Motor neuron (in vitro differentiated cells): ENCODE data around the gene UBE2E2. TPM values are rescaled to one million over a fixed set of nuclear protein-coding genes. Genes with fewer than 3 reads are reported as not detected.
A peak's percentile ranks its signal among the peaks of the same experiment; 100 is the strongest.

Source experiments
- ATAC-seq, 8 experiments: fragments of 200-7000 bp; cut with Tn5 transposase; replicated peaks in 6 of 8; 2 replicates each; pipeline ENCODE4 v1.8.0; 2021; ENCODE audit warnings: mild to moderate bottlenecking in 8 of 8, moderate library complexity in 8 of 8
- H3K27ac ChIP-seq, 2 donors: fragments of 250-450 bp; sonication (Bioruptor Pico); 2 replicates each; pipeline ENCODE4 v1.9.0; 2021; ENCODE audit warnings: antibody characterized with exemption in 2 of 2, mild to moderate bottlenecking in 2 of 2, moderate library complexity in 1 of 2
- H3K4me1 ChIP-seq, 2 donors: fragments of 250-450 bp; sonication (Bioruptor Pico); replicated peaks in 1 of 2; 2 replicates each; pipeline ENCODE4 v1.6.1; 2021; ENCODE audit warnings: antibody characterized with exemption in 2 of 2, mild to moderate bottlenecking in 2 of 2, moderate library complexity in 1 of 2
- H3K4me3 ChIP-seq, 5 donors: fragments of 250-450 bp; sonication (Bioruptor Pico); 2 replicates each; pipeline ENCODE4 v1.9.0; 2021; ENCODE audit warnings: antibody characterized with exemption in 5 of 5, mild to moderate bottlenecking in 5 of 5, moderate library complexity in 4 of 5
- WGBS, 10 experiments: fragments of 450-650 bp; shearing (Covaris generic); methylation state at CpG; one replicate each; pipeline ENCODE4 v1.0.0; 2022; 5-methylcytosine and 5-hydroxymethylcytosine counted together
- in situ Hi-C, 9 experiments: fragments of 400-800 bp; cut with MboI; loops; one replicate each; pipeline ENCODE4 v1.15.0; 2021; ENCODE audit warnings: low sequenced_read_pairs in 9 of 9, low pct_unique_long_range_greater_than_20kb in 2 of 9; ENCODE audit not compliant: unreplicated experiment in 9 of 9
- total RNA-seq, 8 experiments: library from RNA; unstranded; fragments of 300-600 nt; gene quantifications; 2 replicates each; pipeline versions ENCODE4 v1.2.3 to v1.2.4, GENCODE V29; 2022

Gene UBE2E2
- total RNA-seq, 8 experiments from 2014 or later, result 21.8 to 56.8 (median 46.5) TPM

GRCh38 chr3:23202203-23202920 lies 765 bp upstream of the UBE2E2 start:
- WGBS, 10 experiments, result 0 to 81% (median 3%) methylated on average over 1 to 8 of the region's 41 CpGs; no CpG with 5 or more reads in 5 of the 10 experiments
- H3K4me1 ChIP-seq, result peaks cover 0 to 9% of the 10 kb centered on the region in 2 donors
- in situ Hi-C loops, result no loop called here
- peak overlapping the region; percentile 60 to 94 (median 70) for H3K4me3 ChIP-seq
- peak in 3 of 8 experiments; percentile 0 to 30 (median 19) for ATAC-seq
- no peak overlapping the region for H3K27ac ChIP-seq

DNA sequence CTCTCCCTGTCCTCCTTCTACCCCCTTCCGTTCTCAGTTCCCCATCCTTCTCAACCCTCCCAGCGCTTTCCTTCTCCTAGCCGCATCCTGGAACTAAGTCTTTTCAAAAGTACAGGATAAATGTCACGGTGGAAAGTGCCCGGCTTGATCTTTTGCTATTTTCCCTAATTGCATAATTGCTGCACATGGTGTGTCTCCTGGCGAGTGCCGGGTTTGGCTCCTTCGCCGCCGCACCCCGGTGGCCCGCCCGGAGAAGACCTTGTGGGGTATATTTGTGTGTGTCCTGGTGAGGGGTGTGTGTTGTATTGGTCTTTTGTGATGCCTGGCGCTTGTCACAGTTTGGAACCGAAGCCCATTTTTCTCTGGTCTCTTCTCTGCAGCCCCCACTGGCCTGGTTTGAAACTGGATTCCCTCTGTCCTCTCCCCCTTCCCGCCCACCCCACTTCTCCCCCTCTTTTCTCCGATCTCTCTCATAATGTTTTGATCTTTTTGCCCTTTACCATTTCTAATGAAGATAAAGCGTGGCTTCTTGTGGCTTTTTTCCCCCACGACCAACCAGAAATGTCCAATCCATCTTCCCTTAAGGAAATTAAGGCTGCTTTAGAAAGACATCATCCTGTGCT lies 692 bp downstream of the UBE2E2 start:
- Histone ChIP-seq H3K4me1 (peaks cover 0 to 9% of the 10 kb centered on the region in 2 donors), H3K27ac (peak overlapping the region; percentile 10 to 82), H3K4me3 (peak overlapping the region; percentile 60 to 94 (median 70))
- ATAC-seq, result peak; percentile 8 to 33 (median 21)
- in situ Hi-C loops, result no loop called here
- WGBS, 10 experiments, result 0 to 5% (median 0%) methylated on average over 2 to 8 of the region's 19 CpGs; no CpG with 5 or more reads in 3 of the 10 experiments

GRCh38 chr3:23206366-23206765 lies 3.2 kb downstream of the UBE2E2 start:
- WGBS, 10 experiments, result 76 to 100% (median 93%) methylated on average over 2 to 3 of the region's 3 CpGs; no CpG with 5 or more reads in 2 of the 10 experiments
- Histone ChIP-seq H3K4me3 (no peak overlapping the region), H3K4me1 (peaks cover 0 to 9% of the 10 kb centered on the region in 2 donors), H3K27ac (no peak overlapping the region)
- no peak for ATAC-seq
- in situ Hi-C loops, result no loop called here

GRCh38 chr3:23209103-23209502 lies 6.0 kb downstream of the UBE2E2 start:
- WGBS, 10 experiments, result 33 to 100% (median 54%) methylated on average over 1 of the region's 1 CpG; no CpG with 5 or more reads in 2 of the 10 experiments
- peaks cover 0 to 9% of the 10 kb centered on the region in 2 donors for H3K4me1 ChIP-seq
- no peak overlapping the region for H3K27ac ChIP-seq
- H3K4me3 ChIP-seq, result no peak overlapping the region
- no peak for ATAC-seq
- in situ Hi-C loops, result no loop called here

DNA sequence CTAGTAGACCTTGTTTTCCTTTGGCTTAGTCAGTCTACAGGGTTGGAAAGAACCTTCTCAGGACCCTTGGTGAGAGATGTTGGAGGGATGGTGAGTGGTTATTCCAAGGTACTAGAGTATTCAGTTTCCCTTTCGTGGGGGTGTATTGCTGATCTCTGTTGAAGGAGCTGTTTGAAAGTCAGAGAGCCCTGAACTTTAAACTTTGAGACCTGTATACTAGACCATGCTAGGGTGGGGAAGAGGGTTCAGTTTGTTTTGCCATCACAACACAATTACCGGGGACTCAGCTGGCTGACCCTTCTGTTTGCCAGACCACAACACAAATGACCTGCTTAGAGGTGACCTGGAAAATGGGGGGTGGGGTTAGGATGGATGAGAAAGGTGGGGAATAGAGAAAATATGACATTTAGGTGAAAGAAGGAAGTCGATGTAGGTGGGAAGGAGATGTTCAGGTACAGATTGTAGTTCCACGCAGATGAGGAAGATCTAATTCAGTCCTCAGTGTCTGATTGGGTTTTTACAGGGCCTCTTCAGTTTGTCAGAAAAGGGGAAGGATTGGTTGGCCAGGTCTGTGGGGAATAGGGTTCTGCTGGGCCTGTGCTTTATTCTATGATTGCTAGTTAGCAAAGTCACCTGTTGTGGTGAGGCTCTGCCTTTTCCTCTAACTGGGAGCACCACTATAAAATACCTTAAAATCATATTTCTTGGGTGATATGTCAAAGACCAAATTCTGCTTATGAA lies 6.8 kb downstream of the UBE2E2 start:
- Histone ChIP-seq H3K4me1 (peaks cover 0 to 5% of the 10 kb centered on the region in 2 donors), H3K27ac (no peak overlapping the region), H3K4me3 (no peak overlapping the region)
- in situ Hi-C loops, result no loop called here
- WGBS, 10 experiments, result 75 to 100% (median 86%) methylated on average over 1 to 4 of the region's 4 CpGs; no CpG with 5 or more reads in 3 of the 10 experiments
- ATAC-seq, result no peak

DNA sequence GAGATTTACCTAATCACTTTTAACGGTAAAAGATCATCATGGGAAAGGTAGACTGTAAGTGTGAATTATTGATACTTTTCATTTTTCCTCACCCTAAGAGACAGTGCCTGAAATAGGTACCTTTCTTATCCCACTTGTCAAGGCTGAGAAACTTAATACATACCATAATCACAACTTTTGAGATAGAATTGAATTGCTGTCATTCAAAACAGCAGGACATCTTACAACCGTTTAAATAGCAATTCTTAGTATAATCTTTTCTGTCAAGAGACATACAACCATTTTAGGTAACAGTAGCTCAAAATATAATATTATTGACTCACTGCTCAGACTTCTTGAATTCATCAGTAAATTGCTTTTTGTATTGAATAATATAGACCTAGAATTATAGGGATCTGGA lies 10.7 kb downstream of the UBE2E2 start:
- Histone ChIP-seq H3K4me1 (no peaks in the 10 kb centered on the region), H3K4me3 (no peak overlapping the region), H3K27ac (no peak overlapping the region)
- WGBS, 10 experiments, result 0 to 100% (median 42%) methylated on average over 1 to 2 of the region's 2 CpGs
- no peak for ATAC-seq
- in situ Hi-C loops, result no loop called here

DNA sequence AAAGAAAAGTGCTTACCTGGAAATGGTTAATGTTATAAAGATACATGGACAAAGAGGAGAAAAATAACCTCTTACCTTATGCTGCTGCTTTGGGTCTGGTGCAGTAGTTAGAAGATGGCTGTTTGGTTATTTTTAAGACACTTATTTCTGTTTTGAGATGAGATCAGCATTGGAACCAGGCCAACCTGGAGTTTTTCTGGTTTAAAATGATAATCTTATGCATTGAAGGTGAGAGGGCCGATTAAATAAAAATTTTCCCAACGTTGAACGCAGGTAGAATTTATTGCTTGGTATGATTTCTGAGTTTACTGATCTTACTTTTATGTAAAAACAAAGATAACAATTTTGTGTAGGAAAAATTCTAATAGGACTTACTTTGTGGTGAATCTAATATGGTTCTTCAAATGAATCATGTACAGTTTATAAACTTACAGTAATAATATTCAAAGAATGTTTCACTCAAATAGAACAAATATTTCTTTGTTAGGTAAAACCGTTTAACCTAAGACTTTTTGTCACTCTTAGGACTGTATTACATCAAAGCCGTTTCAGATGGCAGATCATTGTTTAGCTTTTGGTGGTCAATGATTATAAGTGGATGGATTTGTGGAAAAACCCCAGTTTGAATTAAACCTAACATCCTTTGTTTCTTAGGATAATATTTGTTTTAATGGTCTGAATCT lies 14.9 kb downstream of the UBE2E2 start:
- ATAC-seq, result no peak
- Histone ChIP-seq H3K4me3 (no peak overlapping the region), H3K4me1 (no peaks in the 10 kb centered on the region), H3K27ac (no peak overlapping the region)
- 65 to 98% (median 88%) methylated on average over 2 to 5 of the region's 5 CpGs for WGBS, 10 experiments
- in situ Hi-C loops, result no loop called here

DNA sequence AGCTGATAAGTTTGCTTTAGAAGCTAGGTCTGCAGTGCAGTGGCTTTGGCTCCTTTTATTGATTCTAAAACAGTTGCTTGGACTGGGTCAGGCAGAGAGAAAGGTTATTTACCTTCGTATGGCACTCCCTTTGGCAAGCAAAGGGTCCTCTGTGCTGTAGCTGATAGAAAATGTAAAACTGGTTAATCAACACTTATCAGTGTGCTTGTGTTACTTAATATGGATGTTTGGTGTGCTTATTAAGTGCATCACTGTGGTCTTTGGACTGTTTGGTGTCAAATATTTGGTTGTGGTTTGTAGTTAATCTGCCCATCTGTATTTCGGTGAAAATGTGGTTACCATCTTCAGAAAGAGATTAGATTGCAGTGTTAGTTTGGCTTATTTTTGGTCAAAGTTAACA lies 16.0 kb downstream of the UBE2E2 start:
- ATAC-seq, result no peak
- Histone ChIP-seq H3K27ac (no peak overlapping the region), H3K4me1 (no peaks in the 10 kb centered on the region), H3K4me3 (no peak overlapping the region)
- WGBS, 10 experiments, result 29 to 100% (median 73%) methylated on average over 1 to 2 of the region's 2 CpGs; no CpG with 5 or more reads in 2 of the 10 experiments
- in situ Hi-C loops, result no loop called here

- ATAC-seq, result no peak
- Histone ChIP-seq H3K4me3 (no peak overlapping the region), H3K27ac (no peak overlapping the region), H3K4me1 (no peaks in the 10 kb centered on the region)
- in situ Hi-C loops, result no loop called here
- whole genome bisulfite sequencing, 10 experiments, result 40 to 100% (median 66%) methylated on average over 1 to 2 of the region's 2 CpGs; no CpG with 5 or more reads in 2 of the 10 experiments
These were observed 16.4 kb downstream of the UBE2E2 start for GRCh38 chr3:23219552-23219951.

- H3K4me3 ChIP-seq, result no peak overlapping the region
- no peaks in the 10 kb centered on the region for H3K4me1 ChIP-seq
- WGBS, 10 experiments, result 90 to 100% (median 98%) methylated on average over 2 to 3 of the region's 3 CpGs
- no peak for ATAC-seq
- in situ Hi-C loops, result no loop called here
- no peak overlapping the region for H3K27ac ChIP-seq
These were observed 18.0 kb downstream of the UBE2E2 start for GRCh38 chr3:23221136-23221535.

DNA sequence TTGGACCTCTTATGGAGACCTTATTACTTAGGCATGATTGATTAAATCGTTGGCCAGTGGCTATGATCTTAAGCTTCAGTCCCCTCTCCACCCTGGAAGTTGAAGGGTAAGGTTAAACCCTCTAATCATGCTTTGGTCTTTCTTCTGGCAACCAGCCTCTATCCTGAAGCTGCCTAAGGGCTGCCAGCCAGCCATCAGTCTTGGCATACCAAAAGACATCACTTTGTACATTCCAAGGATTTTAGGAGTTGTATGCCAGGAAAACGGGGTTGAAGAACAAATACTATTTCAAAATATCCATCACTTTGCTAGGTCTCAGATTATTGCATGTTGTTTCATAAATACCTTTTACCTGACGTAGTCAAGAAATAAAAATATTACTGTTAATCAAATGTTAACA lies 28.9 kb downstream of the UBE2E2 start:
- 66 to 100% (median 93%) methylated on average over 2 to 3 of the region's 3 CpGs; no CpG with 5 or more reads in 1 of the 10 experiments for WGBS, 10 experiments
- in situ Hi-C loops, result no loop called here
- Histone ChIP-seq H3K4me3 (no peak overlapping the region), H3K4me1 (peaks cover 0 to 7% of the 10 kb centered on the region in 2 donors), H3K27ac (no peak overlapping the region)
- ATAC-seq, result no peak

DNA sequence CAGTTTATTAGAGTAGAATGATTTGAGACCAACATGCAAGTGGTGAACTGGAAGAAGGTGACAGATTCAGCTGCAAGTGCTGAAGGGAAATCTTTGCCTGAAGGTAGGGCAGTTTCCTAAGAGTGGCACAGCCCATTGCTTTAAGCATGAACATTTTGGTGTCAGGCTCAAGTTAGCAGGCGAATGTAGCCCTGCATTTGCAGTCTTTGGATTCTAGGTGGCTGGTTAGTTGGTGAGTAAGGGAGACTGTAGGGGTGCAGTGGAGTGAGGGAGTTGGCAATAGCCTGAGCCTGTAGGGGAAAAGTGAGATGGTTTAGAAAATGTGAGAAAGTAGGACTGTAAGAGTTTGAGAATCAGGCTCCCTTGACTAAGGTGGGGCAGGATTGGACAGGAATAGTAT lies 29.7 kb downstream of the UBE2E2 start:
- ATAC-seq, result peak in 3 of 8 experiments; percentile 13 to 61 (median 42)
- peaks cover 0 to 7% of the 10 kb centered on the region in 2 donors for H3K4me1 ChIP-seq
- no peak overlapping the region for H3K27ac ChIP-seq
- no peak overlapping the region for H3K4me3 ChIP-seq
- in situ Hi-C loops, result no loop called here
- WGBS, 10 experiments, result 80 to 100% (median 92%) methylated on average over 1 of the region's 1 CpG; no CpG with 5 or more reads in 6 of the 10 experiments
